HG03521 (cell line): ENCODE results near the gene DUS3L.
"Not testable (repeated sequence)": the region's sequence is repeated elsewhere in the genome, so short reads cannot be mapped to it uniquely, and the experiment has no call there.

Experiments
- ATAC-seq: cut with Tn5 transposase; IDR thresholded peaks from one replicate; pipeline ENCODE4 v1.9.1; 2021; ENCODE audit warnings: mild to moderate bottlenecking, moderate library complexity; ENCODE audit not compliant: unreplicated experiment

DUS3L gene

GRCh38 chr19:5778402-5778801, 12.6 kb downstream of the DUS3L start:
- ATAC-seq: no peak

GRCh38 chr19:5775668-5776309, 15.2 kb downstream of the DUS3L start:
- ATAC-seq: no peak

- no peak for ATAC-seq
These were observed 16.0 kb downstream of the DUS3L start for GRCh38 chr19:5774921-5775320.

GRCh38 chr19:5773276-5773675, 17.7 kb downstream of the DUS3L start:
- ATAC-seq: no peak

- ATAC-seq: no peak
These were observed 18.5 kb downstream of the DUS3L start for GRCh38 chr19:5772416-5772815.

- no peak for ATAC-seq
These were observed 23.0 kb downstream of the DUS3L start for GRCh38 chr19:5767949-5768348.

- no peak for ATAC-seq
These were observed 25.7 kb downstream of the DUS3L start for GRCh38 chr19:5765220-5765619.

GRCh38 chr19:5762608-5763217, 28.2 kb downstream of the DUS3L start:
- no peak for ATAC-seq

GRCh38 chr19:5753743-5754142, 37.2 kb downstream of the DUS3L start:
- no peak for ATAC-seq

- no peak for ATAC-seq
These were observed 39.3 kb downstream of the DUS3L start for GRCh38 chr19:5751709-5752108.

GRCh38 chr19:5749505-5749904, 41.5 kb downstream of the DUS3L start:
- ATAC-seq: no peak

- not testable (repeated sequence) for ATAC-seq
These were observed 42.0 kb downstream of the DUS3L start for GRCh38 chr19:5748920-5749319.

GRCh38 chr19:5744999-5745398, 46.0 kb downstream of the DUS3L start:
- ATAC-seq: not testable (repeated sequence)

GRCh38 chr19:5743630-5744029, 47.3 kb downstream of the DUS3L start:
- ATAC-seq: no peak

- no peak for ATAC-seq
These were observed 48.9 kb downstream of the DUS3L start for GRCh38 chr19:5742051-5742450.

- ATAC-seq: no peak
These were observed 52.5 kb downstream of the DUS3L start for GRCh38 chr19:5738423-5738822.
